SK-N-SH (cell line): Measurements from ENCODE around the gene CPHXL2. TPM values are rescaled to one million over a fixed set of nuclear protein-coding genes. Genes with fewer than 3 reads are reported as not detected.

Source experiments
- CTCF ChIA-PET: fragments of 300-600, 350-600 bp; formaldehyde crosslinking; extraction: SDS; loops from one replicate; lab custom pipeline; 2021; lab: Yijun Ruan, JAX
- POLR2A ChIA-PET: fragments of 350-600 bp; sonication (Branson Sonifier 250); formaldehyde crosslinking; extraction: SDS; loops from one replicate; lab custom pipeline; 2020; ENCODE audit warnings: antibody characterized with exemption, inconsistent platforms; lab: Yijun Ruan, JAX
- DNase-seq: peaks from one replicate; pipeline ENCODE4 v3.0.0; 2012
- H2AFZ ChIP-seq: fragments of 200-600 bp; sonication (generic); 2 replicates; pipeline ENCODE4 v1.8.1; 2016; ENCODE audit warnings: antibody characterized with exemption, mild to moderate bottlenecking, low read depth
- H3F3A ChIP-seq: fragments of 200-600 bp; sonication (generic); replicated peaks from 2 replicates; pipeline ENCODE3; 2016; ENCODE audit warnings: antibody characterized with exemption, mild to moderate bottlenecking; ENCODE audit not compliant: insufficient read depth
- H3K27ac ChIP-seq, 2 experiments: fragments of 200-500 bp in 1 of 2; fragments of 200-600 bp in 1 of 2; sonication (Bioruptor generic) in 1 of 2; sonication (generic), shearing (Covaris generic) in 1 of 2; 2 replicates each; pipeline versions ENCODE4 v1.5.1 to v1.6.1; 2014 to 2016; ENCODE audit warnings: low read depth in 2 of 2, inconsistent platforms in 1 of 2, low read length in 1 of 2, mild to moderate bottlenecking in 1 of 2, mixed read lengths in 1 of 2
- H3K27me3 ChIP-seq: fragments of 200-600 bp; sonication (generic), shearing (Covaris generic); 2 replicates; pipeline ENCODE4 v1.6.1; 2016; ENCODE audit warnings: mixed run types; ENCODE audit not compliant: insufficient read depth
- H3K36me3 ChIP-seq, 2 experiments: fragments of 200-500 bp in 1 of 2; fragments of 200-600 bp in 1 of 2; sonication (Bioruptor generic) in 1 of 2; sonication (generic) in 1 of 2; replicated peaks in 1 of 2; 2 replicates each; pipeline versions ENCODE3 to v1.5.1; 2014 to 2016; ENCODE audit warnings: low read length in 1 of 2, mild to moderate bottlenecking in 1 of 2; ENCODE audit not compliant: insufficient read depth in 2 of 2, control insufficient read depth in 1 of 2
- H3K4me1 ChIP-seq, 2 experiments: fragments of 200-500 bp in 1 of 2; fragments of 200-600 bp in 1 of 2; sonication (Bioruptor generic) in 1 of 2; sonication (generic), shearing (Covaris generic) in 1 of 2; 2 replicates each; pipeline versions ENCODE4 v1.5.1 to v1.6.1; 2014 to 2016; ENCODE audit warnings: low read depth in 1 of 2, low read length in 1 of 2, mixed run types in 1 of 2; ENCODE audit not compliant: insufficient read depth in 2 of 2, control insufficient read depth in 1 of 2
- H3K4me2 ChIP-seq: fragments of 200-600 bp; sonication (generic), shearing (Covaris generic); 2 replicates; pipeline ENCODE4 v1.6.1; 2017; ENCODE audit warnings: mixed run types
- H3K4me3 ChIP-seq, 2 experiments: fragments of 200-500 bp in 1 of 2; fragments of 200-600 bp in 1 of 2; sonication (Bioruptor generic) in 1 of 2; sonication (generic), shearing (Covaris generic) in 1 of 2; 2 replicates each; pipeline versions ENCODE4 v1.5.1 to v1.8.1; 2014 to 2016; ENCODE audit warnings: low read depth in 2 of 2, inconsistent platforms in 1 of 2, low read length in 1 of 2, mild to moderate bottlenecking in 1 of 2, mixed read lengths in 1 of 2, moderate library complexity in 1 of 2
- H3K79me2 ChIP-seq: fragments of 200-600 bp; sonication (generic); 2 replicates; pipeline ENCODE4 v1.8.1; 2017; ENCODE audit warnings: mild to moderate bottlenecking; ENCODE audit not compliant: insufficient read depth
- H3K9ac ChIP-seq: fragments of 200-600 bp; sonication (generic); 2 replicates; pipeline ENCODE4 v1.6.1; 2017; ENCODE audit warnings: mixed run types
- H3K9me2 ChIP-seq: fragments of 200-600 bp; sonication (generic); 2 replicates; pipeline ENCODE4 v1.6.1; 2017; ENCODE audit warnings: mixed run types
- H3K9me3 ChIP-seq: fragments of 200-600 bp; sonication (generic); 2 replicates; pipeline ENCODE4 v1.6.1; 2017; ENCODE audit warnings: mixed run types, mild to moderate bottlenecking, moderate library complexity
- H4K20me1 ChIP-seq: fragments of 200-600 bp; sonication (generic); 2 replicates; pipeline ENCODE4 v1.6.1; 2017; ENCODE audit warnings: mild to moderate bottlenecking, mixed run types; ENCODE audit not compliant: insufficient read depth
- CHD2 ChIP-seq: fragments of 150-350 bp; IDR thresholded peaks from 2 replicates; pipeline ENCODE4 v1.6.1; 2018; ENCODE audit warnings: low read length; ENCODE audit not compliant: partially characterized antibody
- FOXM1 ChIP-seq: IDR thresholded peaks from 2 replicates; pipeline ENCODE4 v1.4.0; 2012; ENCODE audit warnings: low read depth, mild to moderate bottlenecking
- GATA2 ChIP-seq: sonication (generic); formaldehyde crosslinking; IDR thresholded peaks from 2 replicates; pipeline ENCODE4 v1.5.0; 2020; ENCODE audit warnings: mild to moderate bottlenecking, missing genetic modification reagents
- JUND ChIP-seq: IDR thresholded peaks from 2 replicates; pipeline ENCODE4 v1.4.0; 2012
- RFX5 ChIP-seq: IDR thresholded peaks from 2 replicates; pipeline ENCODE4 v1.6.1; 2012; ENCODE audit warnings: mild to moderate bottlenecking, improper control_type of control experiment, low read length
- RXRA ChIP-seq: IDR thresholded peaks from 2 replicates; pipeline ENCODE4 v1.4.0; 2012; ENCODE audit warnings: low read depth, mild to moderate bottlenecking, borderline replicate concordance
- TAF1 ChIP-seq: IDR thresholded peaks from 2 replicates; pipeline ENCODE4 v1.6.1; 2012; ENCODE audit warnings: low read depth, mild to moderate bottlenecking, low read length, moderate library complexity, borderline replicate concordance
- TEAD4 ChIP-seq: IDR thresholded peaks from 2 replicates; pipeline ENCODE4 v1.4.0; 2012; ENCODE audit warnings: mild to moderate bottlenecking, borderline replicate concordance; ENCODE audit not compliant: insufficient read depth
- WGBS: methylation state at CpG from one replicate; pipeline ENCODE4 v1.1.6; 2017; ENCODE audit warnings: low lambda C conversion rate; 5-methylcytosine and 5-hydroxymethylcytosine counted together
- polyA plus RNA-seq, 3 experiments: library from polyadenylated mRNA; depleted of rRNA; stranded (reverse); fragments of >200 nt; gene quantifications; 2 replicates each; pipeline ENCODE4 v1.2.3, GENCODE V29; 2012
- TF ChIP-seq, protein P1 (sequence below): IDR thresholded peaks from 2 replicates; pipeline ENCODE4 v1.6.1; 2012; ENCODE audit warnings: mild to moderate bottlenecking, low read depth, low read length, moderate library complexity

The CPHXL2 gene
- not detected in 2 replicates for polyA plus RNA-seq (2012; rRNA removed)
- not detected in 2 replicates for polyA plus RNA-seq (2012; cell fraction: cytosol; rRNA removed)
- not detected in 2 replicates for polyA plus RNA-seq (2012; cell fraction: nucleus; rRNA removed)

DNA sequence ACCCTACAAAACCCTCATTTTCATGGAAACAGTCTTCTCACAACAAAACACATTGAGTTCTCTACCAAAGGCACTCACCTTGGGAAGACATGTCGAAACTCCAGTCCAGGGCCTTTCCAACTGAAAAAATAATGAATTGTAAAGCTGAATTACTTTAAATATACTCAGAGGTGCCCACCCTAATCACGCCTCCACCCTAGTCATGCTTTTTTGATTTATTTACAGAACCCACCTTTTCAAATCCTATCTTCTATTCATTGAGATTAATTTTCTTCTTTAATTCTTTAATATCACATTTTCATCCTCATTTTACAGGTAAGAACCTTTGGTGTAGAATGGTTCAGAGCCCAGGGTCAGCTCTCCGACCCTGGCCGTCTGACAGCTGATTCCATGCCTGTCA, at the start of gene CPHXL2:
CPHXL2 (minus strand) TSS at position 101 of the 400 bp plus-strand sequence; CDS start at position 91, 10 bp downstream.
- TF ChIP-seq, protein P1, sequence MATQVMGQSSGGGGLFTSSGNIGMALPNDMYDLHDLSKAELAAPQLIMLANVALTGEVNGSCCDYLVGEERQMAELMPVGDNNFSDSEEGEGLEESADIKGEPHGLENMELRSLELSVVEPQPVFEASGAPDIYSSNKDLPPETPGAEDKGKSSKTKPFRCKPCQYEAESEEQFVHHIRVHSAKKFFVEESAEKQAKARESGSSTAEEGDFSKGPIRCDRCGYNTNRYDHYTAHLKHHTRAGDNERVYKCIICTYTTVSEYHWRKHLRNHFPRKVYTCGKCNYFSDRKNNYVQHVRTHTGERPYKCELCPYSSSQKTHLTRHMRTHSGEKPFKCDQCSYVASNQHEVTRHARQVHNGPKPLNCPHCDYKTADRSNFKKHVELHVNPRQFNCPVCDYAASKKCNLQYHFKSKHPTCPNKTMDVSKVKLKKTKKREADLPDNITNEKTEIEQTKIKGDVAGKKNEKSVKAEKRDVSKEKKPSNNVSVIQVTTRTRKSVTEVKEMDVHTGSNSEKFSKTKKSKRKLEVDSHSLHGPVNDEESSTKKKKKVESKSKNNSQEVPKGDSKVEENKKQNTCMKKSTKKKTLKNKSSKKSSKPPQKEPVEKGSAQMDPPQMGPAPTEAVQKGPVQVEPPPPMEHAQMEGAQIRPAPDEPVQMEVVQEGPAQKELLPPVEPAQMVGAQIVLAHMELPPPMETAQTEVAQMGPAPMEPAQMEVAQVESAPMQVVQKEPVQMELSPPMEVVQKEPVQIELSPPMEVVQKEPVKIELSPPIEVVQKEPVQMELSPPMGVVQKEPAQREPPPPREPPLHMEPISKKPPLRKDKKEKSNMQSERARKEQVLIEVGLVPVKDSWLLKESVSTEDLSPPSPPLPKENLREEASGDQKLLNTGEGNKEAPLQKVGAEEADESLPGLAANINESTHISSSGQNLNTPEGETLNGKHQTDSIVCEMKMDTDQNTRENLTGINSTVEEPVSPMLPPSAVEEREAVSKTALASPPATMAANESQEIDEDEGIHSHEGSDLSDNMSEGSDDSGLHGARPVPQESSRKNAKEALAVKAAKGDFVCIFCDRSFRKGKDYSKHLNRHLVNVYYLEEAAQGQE: no peak
- no peak for TF ChIP-seq TEAD4
- no peak for TF ChIP-seq TAF1
- TF ChIP-seq RXRA: no peak
- no peak for TF ChIP-seq GATA2 (CRISPR knock-in tag)
- TF ChIP-seq FOXM1: no peak
- TF ChIP-seq JUND: no peak
- TF ChIP-seq RFX5: no peak
- TF ChIP-seq CHD2: no peak

DNA sequence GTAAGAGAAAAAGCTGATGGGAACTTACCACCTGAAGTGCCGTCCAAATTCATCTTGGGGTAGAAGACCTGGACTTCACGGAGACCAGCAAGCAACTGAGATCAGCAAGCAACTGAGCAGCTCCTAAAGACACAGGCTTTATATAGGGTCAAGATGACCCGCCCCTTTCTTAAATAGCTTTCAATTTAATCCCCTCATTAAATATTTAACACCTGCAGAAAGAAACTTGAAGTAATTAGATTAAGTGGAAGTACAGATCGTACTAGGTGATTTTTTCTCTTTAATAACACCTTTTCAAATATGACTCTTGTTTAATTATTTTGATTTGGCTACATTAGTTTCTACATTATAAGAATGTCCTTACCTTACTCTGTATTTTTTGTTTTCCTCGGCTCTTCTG, 49.6 kb upstream of the CPHXL2 start, which contains the start of gene CPHXL:
CPHXL (minus strand) TSS at position 101 of the 400 bp plus-strand sequence; CDS start at position 53, 48 bp downstream.
- no peaks in the 10 kb centered on the region for H3K9me2 ChIP-seq
- no peaks in the 10 kb centered on the region for H3F3A ChIP-seq
- H3K4me1 ChIP-seq: no peaks in the 10 kb centered on the region
- H4K20me1 ChIP-seq: no peaks in the 10 kb centered on the region
- TF ChIP-seq, protein P1: no peak
- ChIA-PET CTCF (no interaction called here), POLR2A (no interaction called here)
- H2AFZ ChIP-seq: no peak within 1 kb of the TSS
- H3K36me3 ChIP-seq: no peaks in the 10 kb centered on the region
- H3K4me2 ChIP-seq: no peak within 1 kb of the TSS
- DNase-seq: no peak
- no peaks in the 10 kb centered on the region for H3K79me2 ChIP-seq
- 42% methylated on average over 5 of the region's 5 CpGs for WGBS
- H3K4me3 ChIP-seq: no peak within 1 kb of the TSS
- no peak within 1 kb of the TSS for H3K27ac ChIP-seq
- no peaks in the 10 kb centered on the region for H3K27me3 ChIP-seq
- H3K9me3 ChIP-seq: no peaks in the 10 kb centered on the region
- H3K9ac ChIP-seq: no peak within 1 kb of the TSS

More for the DNA sequence above, at the start of gene CPHXL2:
- H3K9me2 ChIP-seq: no peaks in the 10 kb centered on the region
- no peaks in the 10 kb centered on the region for H3K4me1 ChIP-seq
- no peaks in the 10 kb centered on the region for H3K36me3 ChIP-seq
- ChIA-PET POLR2A (no interaction called here), CTCF (no interaction called here)
- no peaks in the 10 kb centered on the region for H3K79me2 ChIP-seq
- H3K4me3 ChIP-seq: no peak within 1 kb of the TSS
- DNase-seq: no peak
- H3K27ac ChIP-seq: no peak within 1 kb of the TSS
- H3K4me2 ChIP-seq: no peak within 1 kb of the TSS
- no peak within 1 kb of the TSS for H2AFZ ChIP-seq
- no peak within 1 kb of the TSS for H3K9ac ChIP-seq
- no peaks in the 10 kb centered on the region for H4K20me1 ChIP-seq
- WGBS: 46% methylated on average over 4 of the region's 4 CpGs
- no peaks in the 10 kb centered on the region for H3F3A ChIP-seq
- H3K27me3 ChIP-seq: no peaks in the 10 kb centered on the region
- no peaks in the 10 kb centered on the region for H3K9me3 ChIP-seq
